PC-9 (cell line): ENCODE results near the gene PTPRG.

Experiments used
- EZH2 ChIP-seq: fragments of 200-600 bp; sonication (generic); IDR thresholded peaks from 2 replicates; pipeline ENCODE4 v1.8.0; 2017; ENCODE audit warnings: antibody characterized with exemption, low read depth
- TF ChIP-seq, protein P1 (sequence below): fragments of 200-600 bp; sonication (generic); conservative IDR thresholded peaks from 2 replicates; pipeline ENCODE4 v1.6.1; 2017; ENCODE audit warnings: mixed run types, antibody characterized with exemption, mild to moderate bottlenecking, moderate library complexity

DNA sequence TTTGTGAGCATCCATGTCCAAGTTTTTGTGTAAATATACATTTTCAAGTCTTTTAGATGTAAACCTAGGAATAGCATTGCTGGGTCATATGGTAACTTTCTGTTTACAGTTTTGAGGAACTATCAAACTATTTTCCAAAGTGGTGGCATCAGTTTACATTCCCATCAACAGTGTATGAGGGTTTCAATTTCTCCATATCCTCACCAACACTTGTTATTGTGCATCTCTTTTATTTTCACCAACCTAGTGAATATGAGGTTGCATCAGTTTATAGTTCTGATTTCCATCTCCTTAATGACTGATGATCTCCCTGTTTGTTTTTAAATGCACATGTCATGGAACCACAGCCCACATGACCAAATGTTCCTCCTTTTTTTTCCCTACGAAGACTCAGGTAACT, 610.8 kb downstream of the PTPRG start:
- TF ChIP-seq, protein P1, sequence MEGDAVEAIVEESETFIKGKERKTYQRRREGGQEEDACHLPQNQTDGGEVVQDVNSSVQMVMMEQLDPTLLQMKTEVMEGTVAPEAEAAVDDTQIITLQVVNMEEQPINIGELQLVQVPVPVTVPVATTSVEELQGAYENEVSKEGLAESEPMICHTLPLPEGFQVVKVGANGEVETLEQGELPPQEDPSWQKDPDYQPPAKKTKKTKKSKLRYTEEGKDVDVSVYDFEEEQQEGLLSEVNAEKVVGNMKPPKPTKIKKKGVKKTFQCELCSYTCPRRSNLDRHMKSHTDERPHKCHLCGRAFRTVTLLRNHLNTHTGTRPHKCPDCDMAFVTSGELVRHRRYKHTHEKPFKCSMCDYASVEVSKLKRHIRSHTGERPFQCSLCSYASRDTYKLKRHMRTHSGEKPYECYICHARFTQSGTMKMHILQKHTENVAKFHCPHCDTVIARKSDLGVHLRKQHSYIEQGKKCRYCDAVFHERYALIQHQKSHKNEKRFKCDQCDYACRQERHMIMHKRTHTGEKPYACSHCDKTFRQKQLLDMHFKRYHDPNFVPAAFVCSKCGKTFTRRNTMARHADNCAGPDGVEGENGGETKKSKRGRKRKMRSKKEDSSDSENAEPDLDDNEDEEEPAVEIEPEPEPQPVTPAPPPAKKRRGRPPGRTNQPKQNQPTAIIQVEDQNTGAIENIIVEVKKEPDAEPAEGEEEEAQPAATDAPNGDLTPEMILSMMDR: no peak
- TF ChIP-seq EZH2: no peak
